Midbrain (tissue), 1 donor: ENCODE measurements around the gene PAK6.

Experiments
- DNase-seq: peaks from one replicate; lab custom pipeline; 2025; lab: John Stamatoyannopoulos, UW

Gene PAK6

GRCh38 chr15:40255033-40255432, 16.2 kb downstream of the PAK6 start:
- no peak for DNase-seq

GRCh38 chr15:40256638-40257235, 17.9 kb downstream of the PAK6 start:
- DNase-seq, result no peak

- no peak for DNase-seq
Measured at GRCh38 chr15:40257656-40258450, 19.0 kb downstream of the PAK6 start.

- DNase-seq, result no peak
Measured at GRCh38 chr15:40258544-40258943, 19.7 kb downstream of the PAK6 start.

GRCh38 chr15:40259021-40259420, 20.2 kb downstream of the PAK6 start:
- no peak for DNase-seq

- DNase-seq, result no peak
Measured at GRCh38 chr15:40263024-40263754, 24.3 kb downstream of the PAK6 start.

GRCh38 chr15:40264321-40265153, 25.7 kb downstream of the PAK6 start:
- DNase-seq, result no peak

GRCh38 chr15:40265355-40265754, 26.5 kb downstream of the PAK6 start:
- DNase-seq, result no peak

- DNase-seq, result no peak
Measured at GRCh38 chr15:40265875-40266274, 27.0 kb downstream of the PAK6 start.

- DNase-seq, result no peak
Measured at GRCh38 chr15:40266828-40267304, 28.0 kb downstream of the PAK6 start.

- no peak for DNase-seq
Measured at GRCh38 chr15:40267670-40268069, 28.8 kb downstream of the PAK6 start.

GRCh38 chr15:40269604-40270003, 30.7 kb downstream of the PAK6 start:
- DNase-seq, result no peak

GRCh38 chr15:40270246-40270995, 31.6 kb downstream of the PAK6 start:
- no peak for DNase-seq

- DNase-seq, result no peak
Measured at GRCh38 chr15:40271685-40272484, 33.0 kb downstream of the PAK6 start.

GRCh38 chr15:40272485-40273056, 33.7 kb downstream of the PAK6 start:
- DNase-seq, result no peak

- no peak for DNase-seq
Measured at GRCh38 chr15:40273428-40273827, 34.6 kb downstream of the PAK6 start.

- peak; percentile 81 for DNase-seq
Measured at GRCh38 chr15:40274350-40275274, 35.7 kb downstream of the PAK6 start.

GRCh38 chr15:40275523-40275922, 36.7 kb downstream of the PAK6 start:
- no peak for DNase-seq

- DNase-seq, result no peak
Measured at GRCh38 chr15:40275954-40276353, 37.1 kb downstream of the PAK6 start.
